ENCODE data around the gene RPL10.

GRCh38 chrX:154355776-154356140 is 42.4 kb upstream of the RPL10 start:
- TF ChIP-seq CTCF (IDR thresholded peaks at IDR 0.05; ENCODE audit: low read depth, low read length) (no peak), EZH2phosphoT487 (IDR thresholded peaks at IDR 0.05; ENCODE audit: low read depth) (no peak)
